Progenitor cell of endocrine pancreas (in vitro differentiated cells): Measurements from ENCODE around the gene SERPINB4. TPM values are rescaled to one million over a fixed set of nuclear protein-coding genes. Genes with fewer than 3 reads are reported as not detected.
"Not testable (repeated sequence)": the region's sequence is repeated elsewhere in the genome, so short reads cannot be mapped to it uniquely, and the experiment has no call there.

ENCODE experiments used
- DNase-seq: peaks from one replicate; pipeline ENCODE4 v3.0.0; 2021; ENCODE audit warnings: low spot score; ENCODE audit not compliant: unreplicated experiment
- H3K27ac Mint-ChIP-seq: 2 replicates; pipeline ENCODE4 v1.8.0; 2021; ENCODE audit warnings: mild to moderate bottlenecking, moderate library complexity, mixed read lengths
- H3K27me3 Mint-ChIP-seq: 2 replicates; pipeline ENCODE4 v1.8.0; 2021; ENCODE audit warnings: mixed read lengths
- H3K36me3 Mint-ChIP-seq: 2 replicates; pipeline ENCODE4 v1.8.0; 2022; ENCODE audit warnings: mixed read lengths; ENCODE audit not compliant: insufficient read depth
- H3K4me1 Mint-ChIP-seq: 2 replicates; pipeline ENCODE4 v1.8.0; 2021; ENCODE audit warnings: low read depth, mixed read lengths
- H3K4me3 Mint-ChIP-seq: 2 replicates; pipeline ENCODE4 v1.8.0; 2021; ENCODE audit warnings: low read depth, mild to moderate bottlenecking, moderate library complexity, mixed read lengths
- H3K9me3 Mint-ChIP-seq: 2 replicates; pipeline ENCODE4 v1.8.0; 2021; ENCODE audit warnings: low read depth, mixed read lengths
- CTCF ChIP-seq: fragments of 200-600 bp; sonication (generic); IDR thresholded peaks from one replicate; pipeline ENCODE4 v1.5.0; 2021; ENCODE audit warnings: antibody characterized with exemption, mild to moderate bottlenecking; ENCODE audit not compliant: unreplicated experiment
- long read RNA-seq: library from polyadenylated mRNA; unstranded; transcript quantifications from one replicate; pipeline ENCODE4 v2.0.0, GENCODE V29; 2020
- total RNA-seq: library from RNA; stranded (reverse); gene quantifications from 2 replicates; pipeline ENCODE4 v1.2.1, GENCODE V29; 2021

Gene SERPINB4
- total RNA-seq, result not detected in 2 replicates
- long read RNA-seq, result 0 reads

DNA sequence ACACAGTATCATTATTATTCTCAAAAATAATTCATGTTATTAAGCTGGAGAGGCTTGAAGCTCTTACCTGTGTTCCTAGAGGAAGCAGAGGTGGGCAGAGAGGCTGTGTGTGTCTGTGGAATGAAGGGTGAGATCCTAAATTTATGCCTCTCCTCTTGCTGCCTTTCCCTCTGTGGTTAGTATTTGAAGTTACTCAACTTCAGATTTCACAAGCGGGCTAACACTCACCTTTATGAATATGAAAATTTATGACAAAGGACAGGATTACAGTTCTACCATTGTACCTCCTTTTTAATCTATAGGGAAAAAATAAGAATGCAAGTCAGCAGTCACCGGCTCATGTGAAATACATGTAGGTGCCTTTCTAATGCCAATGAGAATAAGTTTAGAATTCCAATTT is at the start of gene SERPINB4:
Gene SERPINB4, minus strand, starts transcription at position 115 of the 400 bp plus-strand sequence. CDS start 679 bp downstream, outside the sequence.
- not testable (repeated sequence) for H3K9me3 Mint-ChIP-seq, H3K27me3 Mint-ChIP-seq, DNase-seq, H3K36me3 Mint-ChIP-seq, H3K27ac Mint-ChIP-seq, H3K4me3 Mint-ChIP-seq, H3K4me1 Mint-ChIP-seq

DNA sequence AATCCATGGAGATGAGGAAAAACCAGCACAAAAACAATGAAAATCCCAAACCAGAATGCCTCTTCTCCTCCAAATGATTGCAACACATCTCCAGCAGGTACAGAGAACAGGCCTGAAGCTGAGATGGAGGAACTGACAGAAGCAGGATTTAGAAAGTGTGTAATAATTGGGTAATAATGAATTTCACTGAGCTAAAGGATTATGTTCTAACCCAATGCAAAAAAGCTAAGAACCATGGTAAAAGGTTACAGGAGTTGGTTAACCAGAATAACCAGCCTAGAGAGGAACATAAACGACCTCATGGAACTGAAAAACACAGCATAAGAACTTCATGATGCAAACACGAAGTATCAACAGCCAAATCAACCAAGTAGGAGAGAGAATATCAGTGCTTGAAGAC is 45.0 kb upstream of the SERPINB4 start:
- Mint-ChIP-seq H3K27me3 (no peaks in the 10 kb centered on the region), H3K27ac (no peak overlapping the region), H3K4me3 (no peak overlapping the region), H3K4me1 (peaks cover 5% of the 10 kb centered on the region), H3K36me3 (peaks cover 3% of the 10 kb centered on the region), H3K9me3 (peaks cover 28% of the 10 kb centered on the region)
- no peak for TF ChIP-seq CTCF
- DNase-seq, result no peak

DNA sequence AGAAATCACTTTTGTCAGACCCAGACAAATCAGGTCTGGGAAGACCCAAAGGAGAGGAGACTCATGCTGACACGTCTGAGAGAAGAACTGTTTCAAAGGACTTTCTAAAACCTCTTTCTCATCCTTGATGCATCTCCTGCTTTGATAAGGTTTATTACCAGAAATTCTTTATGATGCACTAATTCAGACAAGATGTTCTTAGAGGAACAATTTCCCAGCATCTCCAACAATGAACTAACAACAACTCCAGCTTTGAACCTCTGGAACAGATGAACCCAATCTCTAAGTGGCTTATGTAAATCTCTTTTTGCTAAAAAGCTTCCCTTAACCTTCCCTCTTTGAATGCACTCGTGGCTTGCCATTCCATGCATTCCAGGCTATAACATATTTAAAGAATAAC is 42.8 kb upstream of the SERPINB4 start:
- Mint-ChIP-seq H3K9me3 (peaks cover 21% of the 10 kb centered on the region), H3K4me3 (no peak overlapping the region), H3K27ac (no peak overlapping the region), H3K36me3 (peaks cover 2% of the 10 kb centered on the region), H3K4me1 (peaks cover 23% of the 10 kb centered on the region), H3K27me3 (no peaks in the 10 kb centered on the region)
- no peak for TF ChIP-seq CTCF
- DNase-seq, result no peak

- no peak for TF ChIP-seq CTCF
- H3K27ac Mint-ChIP-seq, result no peak overlapping the region
- H3K36me3 Mint-ChIP-seq, result no peaks in the 10 kb centered on the region
- DNase-seq, result no peak
- no peak overlapping the region for H3K4me3 Mint-ChIP-seq
- no peaks in the 10 kb centered on the region for H3K27me3 Mint-ChIP-seq
- H3K4me1 Mint-ChIP-seq, result peaks cover 39% of the 10 kb centered on the region
- peaks cover 8% of the 10 kb centered on the region for H3K9me3 Mint-ChIP-seq
Measured at GRCh38 chr18:63684718-63685117, 40.7 kb upstream of the SERPINB4 start.

DNA sequence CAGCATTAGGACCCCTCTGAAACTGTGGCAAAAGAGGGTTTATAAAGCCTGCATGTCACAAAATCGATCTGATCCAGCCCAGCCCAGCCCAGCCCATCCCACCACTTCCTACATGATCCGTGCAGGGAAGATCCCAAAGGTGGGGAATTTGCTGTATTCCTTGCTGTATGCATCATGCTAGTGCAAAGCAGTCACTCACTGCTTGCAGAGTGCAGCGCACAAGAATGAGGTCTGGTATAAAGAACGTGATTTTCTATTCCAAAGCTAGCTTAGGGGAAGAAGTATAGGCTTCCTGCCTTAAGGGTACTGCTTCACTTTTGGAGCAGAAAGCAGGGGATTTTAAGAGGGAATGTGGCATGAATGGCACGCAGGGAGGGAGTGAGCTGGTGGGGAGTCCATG is 39.8 kb upstream of the SERPINB4 start:
- Mint-ChIP-seq H3K4me1 (peaks cover 39% of the 10 kb centered on the region), H3K27me3 (no peaks in the 10 kb centered on the region), H3K4me3 (no peak overlapping the region), H3K27ac (peak overlapping the region; percentile 70), H3K9me3 (peaks cover 7% of the 10 kb centered on the region), H3K36me3 (no peaks in the 10 kb centered on the region)
- no peak for TF ChIP-seq CTCF
- DNase-seq, result no peak

- TF ChIP-seq CTCF, result no peak
- Mint-ChIP-seq H3K4me1 (peaks cover 39% of the 10 kb centered on the region), H3K4me3 (peak overlapping the region; percentile 25), H3K36me3 (no peaks in the 10 kb centered on the region), H3K27ac (peak overlapping the region; percentile 96), H3K9me3 (peaks cover 7% of the 10 kb centered on the region), H3K27me3 (no peaks in the 10 kb centered on the region)
- DNase-seq, result no peak
Measured at GRCh38 chr18:63683152-63683551, 39.1 kb upstream of the SERPINB4 start.
